K562 (cell line): Measurements from ENCODE around the gene RAP1GDS1. TPM values are rescaled to one million over a fixed set of nuclear protein-coding genes. Genes with fewer than 3 reads are reported as not detected.

Experiments
- ASH1L ChIP-seq: fragments of 450-650 bp; IDR thresholded peaks from 2 replicates; pipeline ENCODE4 v1.6.1; 2018; ENCODE audit warnings: borderline replicate concordance, mild to moderate bottlenecking, low read depth; ENCODE audit not compliant: partially characterized antibody
- COPS2 ChIP-seq: fragments of 450-650 bp; conservative IDR thresholded peaks from 2 replicates; pipeline ENCODE4 v1.6.1; 2016; ENCODE audit warnings: mild to moderate bottlenecking, moderate library complexity
- FOS ChIP-seq: IDR thresholded peaks from 3 replicates; pipeline ENCODE4 v1.6.1; 2011; ENCODE audit not compliant: insufficient read length; ENCODE audit errors: extremely low read depth
- MCM7 ChIP-seq, 2 experiments: fragments of 450-650 bp; IDR thresholded peaks; 2 replicates each; pipeline ENCODE4 v1.6.1; 2016 to 2018
- PHF8 ChIP-seq: fragments of 200-600 bp; sonication (generic); IDR thresholded peaks from 2 replicates; pipeline ENCODE4 v1.6.1; 2012; ENCODE audit warnings: mixed run types, mild to moderate bottlenecking, inconsistent platforms, low read length, moderate library complexity, borderline replicate concordance
- PTRF ChIP-seq: fragments of 450-650 bp; IDR thresholded peaks from 2 replicates; pipeline ENCODE4 v1.6.1; 2016; ENCODE audit warnings: mild to moderate bottlenecking, missing genetic modification characterization, missing compliant biosample characterization
- RBM15 ChIP-seq: fragments of 200-400 bp; formaldehyde crosslinking; IDR thresholded peaks from 2 replicates; pipeline ENCODE4 v1.6.1; 2018; ENCODE audit warnings: mild to moderate bottlenecking, low read length, moderate library complexity; ENCODE audit not compliant: insufficient read depth
- TAL1 ChIP-seq: fragments of 450-650 bp; IDR thresholded peaks from 2 replicates; pipeline ENCODE4 v1.6.1; 2016; ENCODE audit warnings: mild to moderate bottlenecking
- XRCC5 ChIP-seq: fragments of 200-400 bp; formaldehyde crosslinking; IDR thresholded peaks from 2 replicates; pipeline ENCODE4 v1.6.1; 2017; ENCODE audit warnings: low read depth, mild to moderate bottlenecking, low read length
- ZFPM2 ChIP-seq: fragments of 250-450 bp; sonication (Bioruptor Pico); IDR thresholded peaks from 2 replicates; pipeline ENCODE4 v1.5.1; 2022; ENCODE audit warnings: mild to moderate bottlenecking
- ZNF165 ChIP-seq: fragments of 250-450 bp; sonication (Bioruptor Pico); IDR thresholded peaks from 2 replicates; pipeline ENCODE4 v1.4.0; 2020; ENCODE audit warnings: borderline replicate concordance
- ZNF324 ChIP-seq: fragments of 250-450 bp; sonication (Bioruptor Pico); IDR thresholded peaks from 2 replicates; pipeline ENCODE4 v1.4.0; 2020; ENCODE audit warnings: mild to moderate bottlenecking
- ZNF408 ChIP-seq: fragments of 250-450 bp; sonication (Bioruptor Pico); IDR thresholded peaks from 2 replicates; pipeline ENCODE4 v1.4.0; 2020; ENCODE audit warnings: low read depth, mild to moderate bottlenecking, moderate library complexity
- ZNF586 ChIP-seq: fragments of 450-650 bp; formaldehyde crosslinking; conservative IDR thresholded peaks from 2 replicates; pipeline ENCODE4 v1.4.0; 2020; ENCODE audit warnings: mild to moderate bottlenecking, moderate library complexity
- polyA plus RNA-seq, 8 experiments: library from polyadenylated mRNA; depleted of rRNA in 4 of 8; stranded (reverse) in 5 of 8; unstranded in 3 of 8; fragments of >200 nt; fragmentation: Nextera tagmentation in 2 of 8; fragmentation: Illumina TruSeq in 1 of 8; extraction: Ambion mirVana in 2 of 8; extraction: Trizol in 1 of 8; gene quantifications; 2 replicates each; pipeline versions ENCODE4 v1.2.1 to v1.2.3, GENCODE V29; 2011 to 2014; ENCODE audit warnings: inconsistent platforms in 1 of 8, missing spikeins in 1 of 8
- total RNA-seq, 7 experiments: library from RNA; depleted of rRNA in 6 of 7; stranded (reverse); fragments of >200 nt in 6 of 7; fragmentation: Illumina TruSeq in 2 of 7; extraction: Trizol in 2 of 7; gene quantifications; 2 replicates each; pipeline versions ENCODE4 v1.2.1 to v1.2.3, GENCODE V29; 2011 to 2021; ENCODE audit warnings: low replicate concordance in 1 of 7
- TF ChIP-seq, protein P1 (sequence below): fragments of 200-600 bp; sonication (generic); IDR thresholded peaks from one replicate; pipeline ENCODE4 v1.6.1; 2012; ENCODE audit warnings: mild to moderate bottlenecking, low read depth, low read length, inconsistent platforms
- TF ChIP-seq, protein P2 (sequence below): fragments of 200-400 bp; formaldehyde crosslinking; IDR thresholded peaks from 2 replicates; pipeline ENCODE4 v1.6.1; 2017; ENCODE audit warnings: mild to moderate bottlenecking, low read depth, low read length, moderate library complexity
- TF ChIP-seq, protein P3 (sequence below): fragments of 250-450 bp; sonication (Bioruptor Pico); IDR thresholded peaks from 2 replicates; pipeline ENCODE4 v1.8.0; 2022; ENCODE audit warnings: moderate library complexity, mild to moderate bottlenecking, inconsistent platforms

The RAP1GDS1 gene
- total and polyA plus RNA-seq, 9 of the 15 experiments (the other 6 are each of a cell fraction or from before 2014, with no cell fraction given): 27.2 to 55.6 (median 31.5) TPM

DNA sequence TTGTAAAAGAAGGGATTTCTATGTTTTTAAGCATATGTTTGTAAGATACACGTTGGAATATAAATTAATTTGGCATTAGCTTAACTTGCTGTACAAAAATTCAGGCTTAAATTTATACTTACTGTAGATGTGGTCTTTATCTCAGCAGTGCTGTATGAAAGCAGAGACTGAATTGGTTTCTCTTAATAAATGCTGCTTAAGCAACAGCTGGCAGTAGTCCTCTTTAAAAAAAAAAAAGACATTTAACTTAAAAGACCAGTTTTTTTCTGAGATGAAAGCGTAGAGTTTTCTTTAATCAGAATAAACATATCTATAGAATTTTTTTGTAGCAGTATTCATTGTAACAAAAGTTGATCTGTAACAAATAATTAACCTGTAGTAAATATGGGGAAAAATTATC, 124.6 kb downstream of the RAP1GDS1 start (continued):
- TF ChIP-seq, protein P1, sequence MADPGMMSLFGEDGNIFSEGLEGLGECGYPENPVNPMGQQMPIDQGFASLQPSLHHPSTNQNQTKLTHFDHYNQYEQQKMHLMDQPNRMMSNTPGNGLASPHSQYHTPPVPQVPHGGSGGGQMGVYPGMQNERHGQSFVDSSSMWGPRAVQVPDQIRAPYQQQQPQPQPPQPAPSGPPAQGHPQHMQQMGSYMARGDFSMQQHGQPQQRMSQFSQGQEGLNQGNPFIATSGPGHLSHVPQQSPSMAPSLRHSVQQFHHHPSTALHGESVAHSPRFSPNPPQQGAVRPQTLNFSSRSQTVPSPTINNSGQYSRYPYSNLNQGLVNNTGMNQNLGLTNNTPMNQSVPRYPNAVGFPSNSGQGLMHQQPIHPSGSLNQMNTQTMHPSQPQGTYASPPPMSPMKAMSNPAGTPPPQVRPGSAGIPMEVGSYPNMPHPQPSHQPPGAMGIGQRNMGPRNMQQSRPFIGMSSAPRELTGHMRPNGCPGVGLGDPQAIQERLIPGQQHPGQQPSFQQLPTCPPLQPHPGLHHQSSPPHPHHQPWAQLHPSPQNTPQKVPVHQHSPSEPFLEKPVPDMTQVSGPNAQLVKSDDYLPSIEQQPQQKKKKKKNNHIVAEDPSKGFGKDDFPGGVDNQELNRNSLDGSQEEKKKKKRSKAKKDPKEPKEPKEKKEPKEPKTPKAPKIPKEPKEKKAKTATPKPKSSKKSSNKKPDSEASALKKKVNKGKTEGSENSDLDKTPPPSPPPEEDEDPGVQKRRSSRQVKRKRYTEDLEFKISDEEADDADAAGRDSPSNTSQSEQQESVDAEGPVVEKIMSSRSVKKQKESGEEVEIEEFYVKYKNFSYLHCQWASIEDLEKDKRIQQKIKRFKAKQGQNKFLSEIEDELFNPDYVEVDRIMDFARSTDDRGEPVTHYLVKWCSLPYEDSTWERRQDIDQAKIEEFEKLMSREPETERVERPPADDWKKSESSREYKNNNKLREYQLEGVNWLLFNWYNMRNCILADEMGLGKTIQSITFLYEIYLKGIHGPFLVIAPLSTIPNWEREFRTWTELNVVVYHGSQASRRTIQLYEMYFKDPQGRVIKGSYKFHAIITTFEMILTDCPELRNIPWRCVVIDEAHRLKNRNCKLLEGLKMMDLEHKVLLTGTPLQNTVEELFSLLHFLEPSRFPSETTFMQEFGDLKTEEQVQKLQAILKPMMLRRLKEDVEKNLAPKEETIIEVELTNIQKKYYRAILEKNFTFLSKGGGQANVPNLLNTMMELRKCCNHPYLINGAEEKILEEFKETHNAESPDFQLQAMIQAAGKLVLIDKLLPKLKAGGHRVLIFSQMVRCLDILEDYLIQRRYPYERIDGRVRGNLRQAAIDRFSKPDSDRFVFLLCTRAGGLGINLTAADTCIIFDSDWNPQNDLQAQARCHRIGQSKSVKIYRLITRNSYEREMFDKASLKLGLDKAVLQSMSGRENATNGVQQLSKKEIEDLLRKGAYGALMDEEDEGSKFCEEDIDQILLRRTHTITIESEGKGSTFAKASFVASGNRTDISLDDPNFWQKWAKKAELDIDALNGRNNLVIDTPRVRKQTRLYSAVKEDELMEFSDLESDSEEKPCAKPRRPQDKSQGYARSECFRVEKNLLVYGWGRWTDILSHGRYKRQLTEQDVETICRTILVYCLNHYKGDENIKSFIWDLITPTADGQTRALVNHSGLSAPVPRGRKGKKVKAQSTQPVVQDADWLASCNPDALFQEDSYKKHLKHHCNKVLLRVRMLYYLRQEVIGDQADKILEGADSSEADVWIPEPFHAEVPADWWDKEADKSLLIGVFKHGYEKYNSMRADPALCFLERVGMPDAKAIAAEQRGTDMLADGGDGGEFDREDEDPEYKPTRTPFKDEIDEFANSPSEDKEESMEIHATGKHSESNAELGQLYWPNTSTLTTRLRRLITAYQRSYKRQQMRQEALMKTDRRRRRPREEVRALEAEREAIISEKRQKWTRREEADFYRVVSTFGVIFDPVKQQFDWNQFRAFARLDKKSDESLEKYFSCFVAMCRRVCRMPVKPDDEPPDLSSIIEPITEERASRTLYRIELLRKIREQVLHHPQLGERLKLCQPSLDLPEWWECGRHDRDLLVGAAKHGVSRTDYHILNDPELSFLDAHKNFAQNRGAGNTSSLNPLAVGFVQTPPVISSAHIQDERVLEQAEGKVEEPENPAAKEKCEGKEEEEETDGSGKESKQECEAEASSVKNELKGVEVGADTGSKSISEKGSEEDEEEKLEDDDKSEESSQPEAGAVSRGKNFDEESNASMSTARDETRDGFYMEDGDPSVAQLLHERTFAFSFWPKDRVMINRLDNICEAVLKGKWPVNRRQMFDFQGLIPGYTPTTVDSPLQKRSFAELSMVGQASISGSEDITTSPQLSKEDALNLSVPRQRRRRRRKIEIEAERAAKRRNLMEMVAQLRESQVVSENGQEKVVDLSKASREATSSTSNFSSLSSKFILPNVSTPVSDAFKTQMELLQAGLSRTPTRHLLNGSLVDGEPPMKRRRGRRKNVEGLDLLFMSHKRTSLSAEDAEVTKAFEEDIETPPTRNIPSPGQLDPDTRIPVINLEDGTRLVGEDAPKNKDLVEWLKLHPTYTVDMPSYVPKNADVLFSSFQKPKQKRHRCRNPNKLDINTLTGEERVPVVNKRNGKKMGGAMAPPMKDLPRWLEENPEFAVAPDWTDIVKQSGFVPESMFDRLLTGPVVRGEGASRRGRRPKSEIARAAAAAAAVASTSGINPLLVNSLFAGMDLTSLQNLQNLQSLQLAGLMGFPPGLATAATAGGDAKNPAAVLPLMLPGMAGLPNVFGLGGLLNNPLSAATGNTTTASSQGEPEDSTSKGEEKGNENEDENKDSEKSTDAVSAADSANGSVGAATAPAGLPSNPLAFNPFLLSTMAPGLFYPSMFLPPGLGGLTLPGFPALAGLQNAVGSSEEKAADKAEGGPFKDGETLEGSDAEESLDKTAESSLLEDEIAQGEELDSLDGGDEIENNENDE: no peak
- TF ChIP-seq ZNF586 (CRISPR knock-in tag): no peak
- no peak for TF ChIP-seq MCM7 (IDR thresholded peaks at IDR 0.05)
- TF ChIP-seq ZNF165 (CRISPR knock-in tag): no peak
- TF ChIP-seq RBM15: no peak
- TF ChIP-seq ASH1L: no peak
- no peak for TF ChIP-seq ZFPM2 (CRISPR knock-in tag)
- no peak for TF ChIP-seq XRCC5
- TF ChIP-seq COPS2: no peak
- no peak for TF ChIP-seq FOS
- TF ChIP-seq, protein P2, sequence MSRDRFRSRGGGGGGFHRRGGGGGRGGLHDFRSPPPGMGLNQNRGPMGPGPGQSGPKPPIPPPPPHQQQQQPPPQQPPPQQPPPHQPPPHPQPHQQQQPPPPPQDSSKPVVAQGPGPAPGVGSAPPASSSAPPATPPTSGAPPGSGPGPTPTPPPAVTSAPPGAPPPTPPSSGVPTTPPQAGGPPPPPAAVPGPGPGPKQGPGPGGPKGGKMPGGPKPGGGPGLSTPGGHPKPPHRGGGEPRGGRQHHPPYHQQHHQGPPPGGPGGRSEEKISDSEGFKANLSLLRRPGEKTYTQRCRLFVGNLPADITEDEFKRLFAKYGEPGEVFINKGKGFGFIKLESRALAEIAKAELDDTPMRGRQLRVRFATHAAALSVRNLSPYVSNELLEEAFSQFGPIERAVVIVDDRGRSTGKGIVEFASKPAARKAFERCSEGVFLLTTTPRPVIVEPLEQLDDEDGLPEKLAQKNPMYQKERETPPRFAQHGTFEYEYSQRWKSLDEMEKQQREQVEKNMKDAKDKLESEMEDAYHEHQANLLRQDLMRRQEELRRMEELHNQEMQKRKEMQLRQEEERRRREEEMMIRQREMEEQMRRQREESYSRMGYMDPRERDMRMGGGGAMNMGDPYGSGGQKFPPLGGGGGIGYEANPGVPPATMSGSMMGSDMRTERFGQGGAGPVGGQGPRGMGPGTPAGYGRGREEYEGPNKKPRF: no peak
- no peak for TF ChIP-seq ZNF408 (CRISPR knock-in tag)
- TF ChIP-seq PTRF (tag): no peak
- no peak for TF ChIP-seq ZNF324 (CRISPR knock-in tag)
- TF ChIP-seq TAL1: no peak
- TF ChIP-seq, protein P3, sequence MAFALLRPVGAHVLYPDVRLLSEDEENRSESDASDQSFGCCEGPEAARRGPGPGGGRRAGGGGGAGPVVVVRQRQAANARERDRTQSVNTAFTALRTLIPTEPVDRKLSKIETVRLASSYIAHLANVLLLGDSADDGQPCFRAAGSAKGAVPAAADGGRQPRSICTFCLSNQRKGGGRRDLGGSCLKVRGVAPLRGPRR: no peak
- no peak for TF ChIP-seq PHF8
